Measurements from ENCODE around the gene SRP68.

SRP68 gene

DNA sequence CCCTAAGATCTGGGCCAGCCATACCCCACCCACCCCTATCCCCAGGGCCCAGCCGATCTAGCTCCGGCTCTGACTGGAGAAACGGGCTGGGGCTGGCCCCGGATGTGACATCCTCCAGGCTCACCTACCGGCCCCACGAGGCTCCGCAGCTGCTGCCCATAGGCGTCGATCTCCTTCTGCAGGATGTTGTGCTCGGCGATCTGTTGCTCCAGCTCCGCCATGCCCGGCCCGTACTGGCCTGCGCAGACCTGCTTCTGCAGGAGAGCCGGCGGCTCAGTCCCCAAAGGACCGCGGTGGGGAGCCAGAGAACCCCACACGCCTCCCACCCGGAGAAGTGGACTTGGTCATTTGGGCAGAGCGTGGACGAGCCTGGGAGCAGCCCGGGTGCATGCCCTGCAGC lies 50.0 kb downstream of the SRP68 start:
- no peak for TF ChIP-seq FOXP2 (optimal IDR thresholded peaks at IDR 0.05; ENCODE audit: borderline replicate concordance, extremely low read depth, extremely low read length, insufficient read depth)
- TF ChIP-seq POLR2AphosphoS5 (IDR thresholded peaks at IDR 0.05; ENCODE audit: low read depth, low read length): no peak
- TF ChIP-seq, protein P1, sequence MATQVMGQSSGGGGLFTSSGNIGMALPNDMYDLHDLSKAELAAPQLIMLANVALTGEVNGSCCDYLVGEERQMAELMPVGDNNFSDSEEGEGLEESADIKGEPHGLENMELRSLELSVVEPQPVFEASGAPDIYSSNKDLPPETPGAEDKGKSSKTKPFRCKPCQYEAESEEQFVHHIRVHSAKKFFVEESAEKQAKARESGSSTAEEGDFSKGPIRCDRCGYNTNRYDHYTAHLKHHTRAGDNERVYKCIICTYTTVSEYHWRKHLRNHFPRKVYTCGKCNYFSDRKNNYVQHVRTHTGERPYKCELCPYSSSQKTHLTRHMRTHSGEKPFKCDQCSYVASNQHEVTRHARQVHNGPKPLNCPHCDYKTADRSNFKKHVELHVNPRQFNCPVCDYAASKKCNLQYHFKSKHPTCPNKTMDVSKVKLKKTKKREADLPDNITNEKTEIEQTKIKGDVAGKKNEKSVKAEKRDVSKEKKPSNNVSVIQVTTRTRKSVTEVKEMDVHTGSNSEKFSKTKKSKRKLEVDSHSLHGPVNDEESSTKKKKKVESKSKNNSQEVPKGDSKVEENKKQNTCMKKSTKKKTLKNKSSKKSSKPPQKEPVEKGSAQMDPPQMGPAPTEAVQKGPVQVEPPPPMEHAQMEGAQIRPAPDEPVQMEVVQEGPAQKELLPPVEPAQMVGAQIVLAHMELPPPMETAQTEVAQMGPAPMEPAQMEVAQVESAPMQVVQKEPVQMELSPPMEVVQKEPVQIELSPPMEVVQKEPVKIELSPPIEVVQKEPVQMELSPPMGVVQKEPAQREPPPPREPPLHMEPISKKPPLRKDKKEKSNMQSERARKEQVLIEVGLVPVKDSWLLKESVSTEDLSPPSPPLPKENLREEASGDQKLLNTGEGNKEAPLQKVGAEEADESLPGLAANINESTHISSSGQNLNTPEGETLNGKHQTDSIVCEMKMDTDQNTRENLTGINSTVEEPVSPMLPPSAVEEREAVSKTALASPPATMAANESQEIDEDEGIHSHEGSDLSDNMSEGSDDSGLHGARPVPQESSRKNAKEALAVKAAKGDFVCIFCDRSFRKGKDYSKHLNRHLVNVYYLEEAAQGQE (IDR thresholded peaks at IDR 0.05; ENCODE audit: insufficient read depth in 1 of 2, low read depth in 2 of 2, low read length in 2 of 2): no peak
- no peak for TF ChIP-seq TAF1 (IDR thresholded peaks at IDR 0.05; ENCODE audit: borderline replicate concordance, insufficient read depth, low read length)
- TF ChIP-seq SIN3A (IDR thresholded peaks at IDR 0.05; ENCODE audit: borderline replicate concordance, insufficient read depth, low read length): no peak

DNA sequence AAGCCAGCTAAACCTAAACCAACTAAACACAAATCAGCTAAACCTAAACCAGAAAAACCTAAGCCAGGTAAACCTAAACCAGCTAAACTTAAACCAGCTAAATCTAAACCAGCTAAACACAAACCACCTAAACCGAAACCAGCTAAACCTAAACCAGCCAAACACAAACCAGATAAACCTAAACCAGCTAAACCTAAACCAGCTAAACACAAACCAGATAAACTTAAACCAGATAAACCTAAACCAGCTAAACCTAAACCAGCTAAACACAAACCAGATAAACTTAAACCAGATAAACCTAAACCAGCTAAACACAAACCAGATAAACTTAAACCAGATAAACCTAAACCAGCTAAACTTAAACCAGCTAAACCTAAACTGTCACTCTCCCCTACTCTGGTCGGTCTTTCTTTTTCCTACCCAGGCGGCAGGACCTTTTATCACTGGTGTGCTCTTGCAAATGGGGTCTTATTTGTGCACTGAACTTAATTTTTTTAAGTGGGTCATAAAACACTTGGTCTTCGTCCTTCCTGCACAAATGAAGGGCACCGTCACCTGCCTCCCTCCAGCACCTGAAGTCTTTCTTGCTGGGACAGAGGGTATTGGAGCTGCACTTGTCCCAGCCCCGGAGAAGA lies 52.4 kb downstream of the SRP68 start:
- TF ChIP-seq, protein P1 (IDR thresholded peaks at IDR 0.05; ENCODE audit: insufficient read depth in 1 of 2, low read depth in 2 of 2, low read length in 2 of 2): no peak
- no peak for TF ChIP-seq FOXP2 (optimal IDR thresholded peaks at IDR 0.05; ENCODE audit: borderline replicate concordance, extremely low read depth, extremely low read length, insufficient read depth)
- no peak for TF ChIP-seq TAF1 (IDR thresholded peaks at IDR 0.05; ENCODE audit: borderline replicate concordance, insufficient read depth, low read length)
- TF ChIP-seq POLR2AphosphoS5 (IDR thresholded peaks at IDR 0.05; ENCODE audit: low read depth, low read length): no peak
- no peak for TF ChIP-seq SIN3A (IDR thresholded peaks at IDR 0.05; ENCODE audit: borderline replicate concordance, insufficient read depth, low read length)

DNA sequence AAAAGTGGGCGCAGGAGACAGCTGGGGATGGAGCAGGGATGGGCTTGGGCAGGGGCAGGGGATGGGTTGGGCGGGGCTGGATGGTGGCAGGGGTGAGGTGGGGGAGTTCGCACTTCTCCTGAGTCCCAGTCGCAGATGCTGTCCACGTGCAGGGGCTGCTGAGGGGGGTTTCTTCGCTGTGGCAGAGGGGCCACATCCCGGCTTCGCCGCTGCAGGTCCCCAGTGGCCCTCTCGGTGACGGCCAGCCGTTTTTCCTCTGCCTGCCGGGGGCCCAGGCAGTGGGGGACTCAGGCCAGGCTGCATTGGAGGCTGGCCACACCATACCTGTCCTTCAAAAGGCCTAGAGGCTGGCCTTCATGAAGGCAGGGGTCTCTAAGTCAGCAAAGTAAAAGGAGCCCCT lies 53.5 kb downstream of the SRP68 start:
- no peak for TF ChIP-seq FOXP2 (optimal IDR thresholded peaks at IDR 0.05; ENCODE audit: borderline replicate concordance, extremely low read depth, extremely low read length, insufficient read depth)

DNA sequence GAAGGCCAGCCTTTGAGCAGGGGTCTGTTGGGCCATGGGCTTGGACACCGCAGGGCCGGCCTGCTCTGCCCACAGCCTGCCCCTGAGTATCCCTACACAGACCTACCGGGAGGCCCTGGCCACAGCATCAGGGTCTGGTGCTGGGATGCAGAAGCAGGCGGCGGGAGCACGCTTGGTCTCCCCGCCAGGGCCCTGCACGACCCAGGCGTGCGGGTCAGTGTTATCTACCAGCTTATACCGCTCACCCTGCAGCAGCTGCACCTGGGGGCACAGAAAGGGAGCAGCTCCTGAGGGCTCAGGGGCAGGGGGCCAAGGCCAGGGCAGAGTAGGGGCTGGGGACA lies 54.0 kb downstream of the SRP68 start:
- no peak for TF ChIP-seq SIN3A (IDR thresholded peaks at IDR 0.05; ENCODE audit: borderline replicate concordance, insufficient read depth, low read length)
- no peak for TF ChIP-seq TAF1 (IDR thresholded peaks at IDR 0.05; ENCODE audit: borderline replicate concordance, insufficient read depth, low read length)
- no peak for TF ChIP-seq FOXP2 (optimal IDR thresholded peaks at IDR 0.05; ENCODE audit: borderline replicate concordance, extremely low read depth, extremely low read length, insufficient read depth)
- TF ChIP-seq POLR2AphosphoS5 (IDR thresholded peaks at IDR 0.05; ENCODE audit: low read depth, low read length): no peak
- TF ChIP-seq, protein P1 (IDR thresholded peaks at IDR 0.05; ENCODE audit: insufficient read depth in 1 of 2, low read depth in 2 of 2, low read length in 2 of 2): no peak

DNA sequence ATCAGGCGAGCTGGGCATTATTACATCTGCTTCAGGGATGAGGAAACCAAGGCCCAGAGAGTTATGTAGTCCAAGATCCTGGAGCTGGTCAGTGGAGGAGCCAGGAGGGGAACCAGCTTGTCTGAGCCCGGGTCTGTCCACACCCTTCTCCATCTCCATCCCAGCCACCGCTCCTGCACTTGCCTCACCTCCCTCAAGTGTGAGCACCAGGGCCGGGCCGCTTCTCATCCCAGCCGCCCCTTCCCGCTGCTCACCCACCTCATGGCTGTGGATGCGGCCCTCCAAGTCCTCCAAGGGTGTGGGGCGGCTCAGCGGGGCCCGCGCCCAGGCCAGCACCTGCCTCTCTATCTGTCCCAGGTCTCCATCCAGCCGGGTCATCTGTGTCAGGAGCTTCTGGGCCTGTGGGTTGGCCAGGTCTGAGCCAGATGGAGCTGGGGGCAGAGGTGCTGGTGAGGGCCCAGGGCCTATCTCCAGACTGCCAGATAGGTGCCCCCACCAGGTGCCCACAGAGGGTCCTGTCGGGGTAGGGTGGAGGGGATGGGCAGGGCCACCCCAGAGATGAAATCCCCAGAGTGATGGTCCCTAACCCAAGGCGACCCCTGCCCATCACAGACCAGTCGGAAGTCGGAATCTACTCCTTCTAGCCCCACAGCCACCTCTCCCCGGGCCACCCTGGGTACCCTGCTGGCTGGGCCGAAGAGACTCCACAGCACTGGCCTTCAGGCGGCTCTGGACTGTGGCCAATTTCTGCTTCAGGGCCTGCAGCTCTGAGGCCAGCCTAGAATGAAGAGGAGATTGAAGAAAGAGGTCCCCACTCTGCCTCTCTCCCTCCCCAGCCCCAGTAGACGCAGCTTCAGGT lies 54.6 kb downstream of the SRP68 start:
- TF ChIP-seq TAF1 (IDR thresholded peaks at IDR 0.05; ENCODE audit: borderline replicate concordance, insufficient read depth, low read length) (no peak), POLR2AphosphoS5 (IDR thresholded peaks at IDR 0.05; ENCODE audit: low read depth, low read length) (no peak), FOXP2 (optimal IDR thresholded peaks at IDR 0.05; ENCODE audit: borderline replicate concordance, extremely low read depth, extremely low read length, insufficient read depth) (no peak), SIN3A (IDR thresholded peaks at IDR 0.05; ENCODE audit: borderline replicate concordance, insufficient read depth, low read length) (no peak)
- TF ChIP-seq, protein P1 (IDR thresholded peaks at IDR 0.05; ENCODE audit: insufficient read depth in 1 of 2, low read depth in 2 of 2, low read length in 2 of 2): no peak
